H1 (cell line): Measurements from ENCODE around the gene CALM3.

Experiments used
- EP300 ChIP-seq, 2 experiments: IDR thresholded peaks; 1 replicate in 1 of 2; 2 replicates in 1 of 2; pipeline ENCODE4 v1.6.1; 2011 to 2012; ENCODE audit warnings: low read depth in 2 of 2, low read length in 2 of 2, mild to moderate bottlenecking in 2 of 2, borderline replicate concordance in 1 of 2, inconsistent platforms in 1 of 2, moderate library complexity in 1 of 2
- HDAC2 ChIP-seq, 2 experiments: fragments of 300-600 bp in 1 of 2; sonication (generic) in 1 of 2; IDR thresholded peaks; 2 replicates each; pipeline ENCODE4 v1.6.1; 2011 to 2012; ENCODE audit warnings: low read depth in 2 of 2, low read length in 2 of 2, mild to moderate bottlenecking in 2 of 2, moderate library complexity in 2 of 2, borderline replicate concordance in 1 of 2, inconsistent platforms in 1 of 2
- KDM5A ChIP-seq: fragments of 200-600 bp; IDR thresholded peaks from 2 replicates; pipeline ENCODE4 v1.7.1; 2012; ENCODE audit warnings: mild to moderate bottlenecking, low read length, inconsistent platforms, mixed read lengths
- NANOG ChIP-seq: IDR thresholded peaks from 2 replicates; pipeline ENCODE4 v1.6.1; 2011; ENCODE audit warnings: low read length, low read depth, mild to moderate bottlenecking, inconsistent platforms; ENCODE audit not compliant: insufficient read depth, poor library complexity, severe bottlenecking
- POLR2A ChIP-seq, 2 experiments: IDR thresholded peaks; 1 replicate in 1 of 2; 2 replicates in 1 of 2; pipeline ENCODE4 v1.6.1; 2011; ENCODE audit warnings: low read depth in 2 of 2, low read length in 2 of 2, mild to moderate bottlenecking in 2 of 2; ENCODE audit errors: control extremely low read depth in 1 of 2
- TBP ChIP-seq: IDR thresholded peaks from 2 replicates; pipeline ENCODE4 v1.6.1; 2011; ENCODE audit warnings: low read depth, low read length, improper control_type of control experiment
- TF ChIP-seq, protein P1 (sequence below), 3 experiments: IDR thresholded peaks; 1 replicate in 2 of 3; 2 replicates in 1 of 3; pipeline versions ENCODE4 v1.5.1 to v1.6.1; 2011; ENCODE audit warnings: low read length in 3 of 3, mild to moderate bottlenecking in 3 of 3, inconsistent platforms in 2 of 3, low read depth in 1 of 3, moderate library complexity in 1 of 3; ENCODE audit not compliant: insufficient read depth in 1 of 3; ENCODE audit errors: control extremely low read depth in 1 of 3

GRCh38 chr19:46603195-46603637 is 2.1 kb downstream of the CALM3 start:
- TF ChIP-seq POLR2A (IDR thresholded peaks at IDR 0.05; ENCODE audit: control extremely low read depth in 1 of 2, low read depth in 2 of 2, low read length in 2 of 2) (no peak), KDM5A (no peak), EP300 (IDR thresholded peaks at IDR 0.05; ENCODE audit: borderline replicate concordance in 1 of 2, low read depth in 2 of 2, low read length in 2 of 2) (no peak), TBP (no peak), NANOG (no peak), HDAC2 (IDR thresholded peaks at IDR 0.05; ENCODE audit: borderline replicate concordance in 1 of 2, low read depth in 2 of 2, low read length in 2 of 2) (no peak)
- TF ChIP-seq, protein P1, sequence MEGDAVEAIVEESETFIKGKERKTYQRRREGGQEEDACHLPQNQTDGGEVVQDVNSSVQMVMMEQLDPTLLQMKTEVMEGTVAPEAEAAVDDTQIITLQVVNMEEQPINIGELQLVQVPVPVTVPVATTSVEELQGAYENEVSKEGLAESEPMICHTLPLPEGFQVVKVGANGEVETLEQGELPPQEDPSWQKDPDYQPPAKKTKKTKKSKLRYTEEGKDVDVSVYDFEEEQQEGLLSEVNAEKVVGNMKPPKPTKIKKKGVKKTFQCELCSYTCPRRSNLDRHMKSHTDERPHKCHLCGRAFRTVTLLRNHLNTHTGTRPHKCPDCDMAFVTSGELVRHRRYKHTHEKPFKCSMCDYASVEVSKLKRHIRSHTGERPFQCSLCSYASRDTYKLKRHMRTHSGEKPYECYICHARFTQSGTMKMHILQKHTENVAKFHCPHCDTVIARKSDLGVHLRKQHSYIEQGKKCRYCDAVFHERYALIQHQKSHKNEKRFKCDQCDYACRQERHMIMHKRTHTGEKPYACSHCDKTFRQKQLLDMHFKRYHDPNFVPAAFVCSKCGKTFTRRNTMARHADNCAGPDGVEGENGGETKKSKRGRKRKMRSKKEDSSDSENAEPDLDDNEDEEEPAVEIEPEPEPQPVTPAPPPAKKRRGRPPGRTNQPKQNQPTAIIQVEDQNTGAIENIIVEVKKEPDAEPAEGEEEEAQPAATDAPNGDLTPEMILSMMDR (IDR thresholded peaks at IDR 0.05; ENCODE audit: control extremely low read depth in 1 of 3, insufficient read depth in 1 of 3, low read depth in 1 of 3, low read length in 3 of 3) = no peak
